Measurements from ENCODE around the gene C3orf18.

Gene C3orf18

DNA sequence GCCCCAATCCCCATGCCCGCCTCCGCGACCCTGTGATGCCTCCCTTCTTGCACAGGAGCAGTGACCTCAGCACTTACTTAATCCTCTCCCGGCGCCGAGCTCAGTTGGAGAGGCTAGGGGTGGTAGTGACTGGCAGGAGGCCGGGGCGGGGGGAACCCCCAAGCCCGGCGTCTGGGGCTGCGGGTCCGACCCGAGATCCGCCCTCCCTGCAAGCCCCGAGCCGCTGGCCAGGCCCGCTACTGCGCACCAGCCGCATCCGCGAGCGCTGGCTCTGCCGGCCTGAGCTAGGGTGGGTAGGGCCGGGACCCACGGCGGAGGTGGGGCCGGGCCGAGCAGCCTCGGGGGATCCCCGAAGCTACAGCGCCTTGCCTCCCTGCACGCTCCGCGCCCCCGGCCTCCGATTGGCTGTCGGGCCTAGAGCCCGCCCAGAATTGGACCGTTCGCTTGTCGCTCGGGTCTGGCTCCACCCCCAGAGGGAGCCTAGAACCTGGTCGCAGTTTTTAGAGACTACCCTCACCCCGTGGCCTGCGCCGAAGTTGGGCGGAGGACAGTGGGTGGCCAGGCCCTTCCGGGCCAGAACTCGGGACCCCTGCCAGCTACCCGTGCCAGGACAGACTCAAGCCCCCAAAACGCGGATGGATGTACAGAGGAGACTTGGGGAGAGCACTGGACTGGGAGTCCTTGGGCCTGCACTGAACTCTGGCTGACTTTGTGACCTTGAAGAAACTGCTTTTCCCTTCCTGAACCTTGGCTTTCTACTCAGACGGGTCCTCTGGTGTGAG, at the start of gene C3orf18:
TSS of gene C3orf18 (minus strand) at position 362 of the 782 bp plus-strand sequence. CDS start 2,048 bp downstream, outside the sequence.
- DNase-seq (ENCODE audit: low spot score), result peak; percentile 97

DNA sequence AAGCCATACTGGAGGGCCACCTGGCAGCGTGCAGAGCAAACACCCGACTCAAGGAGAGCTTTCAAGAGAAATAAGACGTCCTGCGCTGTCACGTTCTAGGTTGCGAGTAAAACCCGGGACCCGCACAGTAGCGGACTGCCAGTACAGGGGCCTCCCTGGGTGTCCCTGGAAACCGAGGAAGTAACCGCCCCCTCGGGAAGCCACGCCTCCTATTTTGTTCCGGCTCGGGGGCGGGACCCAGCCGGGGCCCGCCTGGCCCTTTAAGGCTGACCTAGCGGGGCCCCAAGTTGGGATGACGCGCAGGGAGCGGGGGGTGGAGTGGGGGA, 49.2 kb upstream of the C3orf18 start:
- peak; percentile 95 for DNase-seq (ENCODE audit: low spot score)

DNA sequence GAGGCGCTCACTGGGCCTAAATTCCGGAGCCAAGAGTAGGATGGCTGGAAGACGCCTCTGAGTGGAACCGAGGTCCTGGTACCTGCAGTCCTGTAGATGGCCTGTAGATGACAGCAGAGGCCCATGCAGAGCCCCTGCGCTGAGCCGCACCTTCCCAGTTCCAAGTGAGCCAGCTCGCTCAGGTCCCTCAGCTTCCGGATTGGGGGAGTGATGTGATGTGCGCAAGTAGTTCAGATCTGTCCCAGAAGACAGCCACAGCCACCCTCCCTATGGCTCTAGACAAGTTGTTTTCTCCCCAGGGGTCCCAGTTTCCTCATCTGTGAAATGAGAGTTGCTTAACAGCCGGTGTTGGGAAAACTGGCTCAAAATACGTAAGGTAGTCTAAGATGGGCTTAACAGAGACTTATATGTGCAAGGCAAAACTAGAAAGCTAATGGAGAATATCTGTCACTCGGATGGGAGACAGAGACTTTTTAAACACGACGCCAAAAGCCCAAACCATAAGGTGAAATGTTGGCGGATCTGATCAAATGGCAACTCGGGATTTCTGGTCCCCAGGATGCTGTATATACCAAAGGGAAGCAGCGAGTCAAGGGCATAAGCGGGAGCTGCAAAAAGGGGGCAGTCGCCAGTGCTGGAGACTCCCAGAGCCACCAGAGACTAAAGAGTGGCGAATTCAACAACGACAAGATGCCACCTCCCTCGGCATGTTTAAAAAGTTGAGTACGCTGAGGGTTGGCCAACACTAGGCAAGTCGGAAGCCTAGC, 48.6 kb upstream of the C3orf18 start:
- peak; percentile 86 for DNase-seq (ENCODE audit: low spot score)

DNA sequence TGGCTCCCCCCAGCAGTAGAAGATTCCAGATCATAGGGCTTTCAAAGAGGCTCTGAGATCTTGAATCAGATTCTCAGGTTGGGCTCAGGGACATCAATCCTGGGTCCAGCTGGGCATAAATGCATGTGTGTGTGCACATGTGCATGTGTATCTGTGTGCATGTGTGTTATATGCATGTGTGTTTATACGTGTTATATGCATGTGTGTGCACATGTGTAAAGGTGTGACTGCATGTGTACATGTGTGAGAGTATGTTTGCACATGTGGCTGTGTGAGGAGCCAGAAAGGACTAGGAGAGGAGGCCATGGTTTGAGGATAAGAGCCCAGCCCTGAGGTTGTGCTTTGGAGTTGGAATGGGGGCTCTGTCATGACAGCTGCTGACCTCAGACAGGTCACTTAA, 47.6 kb upstream of the C3orf18 start:
- no peak for DNase-seq (ENCODE audit: low spot score)

DNA sequence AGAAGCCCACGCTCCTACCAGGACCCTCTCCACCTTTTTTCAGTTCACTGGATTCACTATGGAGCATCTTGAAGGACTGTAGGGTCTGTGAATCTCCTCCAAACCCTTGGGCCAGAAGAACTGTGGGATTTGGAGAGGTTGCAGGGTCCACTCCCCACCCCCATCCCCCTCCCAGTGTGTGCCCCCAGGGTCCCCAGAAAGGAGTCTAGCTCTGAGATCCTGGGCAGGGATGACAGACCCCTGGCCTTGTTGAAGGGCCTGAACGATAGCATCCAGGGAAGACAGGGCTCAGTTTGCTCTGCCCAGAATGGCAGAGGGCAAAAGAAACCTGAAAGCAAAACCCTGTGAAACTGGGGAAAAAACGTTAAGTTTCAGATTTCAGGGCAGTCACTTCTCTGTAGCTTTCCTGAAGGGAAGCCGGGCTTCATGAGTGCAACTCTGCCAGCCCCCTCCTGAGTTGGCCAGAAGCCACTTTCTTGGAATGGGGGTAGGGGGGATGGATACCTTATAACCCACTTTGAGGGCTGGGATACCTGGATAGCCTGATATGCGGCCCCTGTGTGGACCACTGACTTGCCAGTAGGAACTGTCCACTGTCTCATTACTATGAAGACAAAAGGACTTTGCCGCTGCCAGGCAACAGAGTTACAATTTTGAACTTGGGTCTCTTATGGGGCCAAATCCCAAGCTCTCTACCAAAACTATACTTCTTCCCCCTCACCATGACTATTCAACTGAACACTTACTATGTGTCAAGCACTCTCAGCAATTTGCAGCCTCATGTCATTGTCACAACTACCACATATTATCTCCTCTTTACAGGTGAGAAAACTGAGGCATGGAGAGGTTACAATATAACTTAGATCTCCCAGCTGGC, 45.7 kb upstream of the C3orf18 start:
- peak; percentile 42 for DNase-seq (ENCODE audit: low spot score)

DNA sequence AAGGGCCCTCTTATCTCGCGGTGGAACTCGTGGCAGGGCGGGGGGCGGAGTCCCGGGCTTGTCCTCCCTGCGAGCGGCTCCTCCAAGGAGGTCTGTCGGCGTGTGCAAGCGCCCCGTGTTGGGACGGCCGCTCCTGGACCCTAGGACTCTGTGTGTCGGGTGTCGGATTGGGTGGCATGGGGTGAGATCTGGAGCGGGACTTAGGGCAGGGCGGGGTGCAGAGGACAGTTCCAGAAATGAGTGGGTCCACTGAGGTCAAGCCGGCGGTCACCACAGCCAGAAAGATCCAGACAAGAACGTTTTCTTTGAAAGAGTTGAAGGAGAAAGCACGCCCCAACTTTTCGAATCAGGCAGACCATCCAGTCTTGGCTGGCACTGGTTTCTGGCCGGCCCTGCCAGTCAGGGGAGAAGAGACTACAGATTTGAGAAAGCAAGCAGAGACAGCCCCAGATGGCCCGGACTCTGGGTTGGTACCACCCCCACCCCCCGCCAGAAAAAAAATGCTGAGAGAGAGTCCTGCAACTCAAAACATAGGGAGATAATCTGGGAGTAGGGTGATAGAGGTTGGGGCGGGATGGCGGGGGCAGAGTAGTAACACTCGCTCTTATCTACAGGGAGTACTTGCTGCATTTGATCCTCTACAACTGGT, 44.8 kb upstream of the C3orf18 start:
- DNase-seq (ENCODE audit: low spot score), result no peak

DNA sequence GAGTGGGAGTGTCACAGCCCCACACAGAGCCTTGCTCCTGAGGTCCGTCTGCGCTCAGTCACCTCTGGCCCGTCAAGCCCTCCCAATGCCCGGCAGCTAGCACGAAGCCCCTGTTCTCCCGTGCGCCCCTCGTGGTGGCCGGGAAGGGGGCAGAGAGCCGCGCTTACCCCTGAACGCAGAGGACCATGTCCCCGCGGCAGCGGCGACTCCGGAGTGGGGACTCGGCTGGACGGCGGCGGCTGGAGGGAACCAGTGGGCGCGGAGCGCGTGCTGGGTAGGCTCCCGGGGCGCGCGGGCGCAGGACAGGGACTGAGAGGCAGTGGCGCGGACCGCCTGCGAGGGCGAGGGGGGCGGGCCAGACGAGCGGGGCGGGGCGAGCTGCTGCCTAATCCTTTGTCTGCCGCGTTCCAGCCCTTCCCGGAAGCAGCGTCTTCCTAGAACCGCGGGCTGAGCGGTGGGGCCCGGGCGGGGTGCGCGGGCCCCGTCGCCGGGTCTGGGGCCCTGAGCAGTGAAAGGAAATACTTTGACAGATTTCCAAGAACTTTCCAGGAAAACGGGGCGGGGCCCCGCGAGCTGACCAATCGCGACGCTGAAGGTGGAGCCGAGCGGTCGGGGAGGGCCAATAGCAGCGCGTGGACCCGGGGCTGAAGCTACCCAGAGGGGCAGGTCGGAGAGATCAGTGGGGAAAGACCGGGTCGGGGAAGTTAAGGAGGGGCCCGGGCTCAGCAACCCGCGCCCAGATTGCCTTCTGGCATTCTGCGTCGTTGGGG, 44.1 kb upstream of the C3orf18 start, which contains the start of gene CISH:
TSS of gene CISH (minus strand) at position 311 of the 770 bp plus-strand sequence. CDS start at position 187, 124 bp downstream.
- DNase-seq (ENCODE audit: low spot score), result peak; percentile 100

DNA sequence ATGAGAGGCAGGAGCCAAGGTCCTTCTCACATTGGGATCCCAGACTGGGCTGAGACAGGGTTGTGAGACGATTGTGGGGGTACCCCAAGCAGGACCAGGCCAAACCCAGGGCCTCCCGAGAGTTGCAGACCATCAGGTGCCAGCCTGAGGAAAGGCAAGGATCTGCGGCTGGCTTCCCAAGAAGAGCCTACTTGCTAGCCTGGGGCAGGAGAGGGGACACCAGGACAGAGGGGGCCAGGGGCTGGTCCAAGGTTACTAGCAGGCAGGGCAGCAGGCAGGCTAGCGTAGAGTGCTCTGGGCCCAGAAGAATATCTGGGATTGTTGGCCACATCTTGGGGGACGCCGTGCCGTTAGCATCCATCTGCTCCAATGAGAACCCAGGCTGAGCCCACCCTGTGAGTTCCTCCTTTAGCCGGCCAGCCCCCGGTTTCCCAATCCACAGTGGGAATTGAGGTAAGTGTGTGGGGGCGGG, 43.5 kb upstream of the C3orf18 start:
- DNase-seq (ENCODE audit: low spot score), result no peak

DNA sequence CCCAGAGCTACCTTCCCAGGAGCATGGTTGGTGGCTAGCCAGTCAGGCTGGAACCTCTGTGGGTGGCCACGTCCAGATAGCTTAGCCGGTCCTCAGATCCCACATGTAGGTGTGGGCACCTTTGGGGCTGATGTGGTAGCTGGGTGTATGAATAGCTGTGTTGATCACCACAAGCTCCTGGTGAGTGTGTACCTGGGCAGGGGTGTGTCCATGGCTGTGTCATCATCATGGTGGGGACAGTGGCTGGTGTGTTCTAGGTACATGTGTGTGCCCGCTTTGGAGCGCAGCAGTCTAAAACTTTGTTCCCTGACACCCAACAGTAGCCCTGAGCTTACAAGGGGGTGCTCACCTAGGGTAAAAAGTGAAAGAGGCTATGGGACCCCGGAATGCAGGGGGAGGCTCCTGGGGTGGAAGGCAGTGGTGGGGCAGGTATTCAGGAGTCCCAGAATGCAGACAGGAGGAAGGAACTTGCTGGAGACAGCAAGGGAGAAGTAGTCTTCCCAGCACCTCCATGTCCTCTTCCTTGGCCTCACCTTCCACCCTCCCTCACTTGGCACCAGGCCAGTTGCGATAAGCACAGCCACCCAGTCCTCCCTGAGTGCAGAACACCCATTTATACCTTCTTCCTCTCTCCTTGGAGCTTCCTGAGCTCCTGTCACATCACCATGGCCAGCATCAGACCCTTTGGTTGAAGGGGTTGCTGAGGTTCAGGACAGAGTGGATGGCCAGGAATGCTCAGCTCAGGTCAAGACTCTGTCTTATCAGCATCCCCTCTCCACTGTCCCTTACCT, 42.8 kb upstream of the C3orf18 start:
- DNase-seq (ENCODE audit: low spot score), result peak; percentile 77

DNA sequence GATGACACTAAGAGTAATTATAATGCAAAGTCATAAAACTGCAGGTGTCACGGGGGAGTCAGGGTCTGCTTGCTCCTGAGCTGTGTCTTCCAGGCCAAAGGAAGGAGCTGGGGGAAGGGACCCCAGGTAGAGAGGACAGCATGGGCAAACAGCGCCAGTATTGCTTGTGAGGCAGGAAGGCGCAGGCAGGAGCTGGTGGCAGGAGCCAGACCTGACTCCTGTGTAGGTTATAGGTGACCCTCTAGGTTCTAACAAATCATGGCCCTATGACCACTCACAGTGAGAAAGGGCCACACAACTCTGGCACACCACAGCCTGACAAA, 42.2 kb upstream of the C3orf18 start:
- DNase-seq (ENCODE audit: low spot score), result no peak

DNA sequence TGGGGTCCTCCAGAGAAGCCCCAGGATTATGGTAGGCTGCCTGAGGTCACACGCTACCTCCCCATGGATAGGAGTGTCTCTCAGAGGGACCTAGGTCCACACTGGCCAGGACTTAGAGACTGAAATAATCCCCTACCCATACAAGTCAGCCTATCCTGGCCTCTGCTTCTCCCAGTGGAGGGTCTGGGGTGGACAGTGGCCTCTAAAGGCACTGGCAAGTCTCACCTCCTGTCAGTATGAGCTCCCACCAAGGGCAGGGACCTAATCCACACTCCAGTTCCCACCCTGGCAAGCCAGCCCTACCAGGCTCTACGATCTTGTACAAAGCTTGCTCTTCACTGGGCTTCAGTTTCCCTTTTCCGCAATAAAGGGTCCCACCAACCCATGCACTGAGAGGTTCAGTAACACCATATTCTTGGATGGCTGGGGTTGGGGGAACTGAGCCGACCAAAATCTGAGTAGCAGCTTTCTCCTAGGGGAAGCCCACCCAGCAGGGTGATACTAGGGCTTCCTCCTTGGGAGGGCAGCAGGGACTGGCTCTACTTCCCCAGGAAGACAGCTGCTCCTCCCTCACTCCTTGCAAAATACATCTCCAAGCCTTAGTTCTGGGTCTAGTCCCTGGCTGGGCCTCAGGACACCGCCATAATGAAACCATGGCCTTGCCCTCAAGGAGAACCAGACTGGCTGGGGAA, 41.7 kb upstream of the C3orf18 start:
- DNase-seq (ENCODE audit: low spot score), result no peak

DNA sequence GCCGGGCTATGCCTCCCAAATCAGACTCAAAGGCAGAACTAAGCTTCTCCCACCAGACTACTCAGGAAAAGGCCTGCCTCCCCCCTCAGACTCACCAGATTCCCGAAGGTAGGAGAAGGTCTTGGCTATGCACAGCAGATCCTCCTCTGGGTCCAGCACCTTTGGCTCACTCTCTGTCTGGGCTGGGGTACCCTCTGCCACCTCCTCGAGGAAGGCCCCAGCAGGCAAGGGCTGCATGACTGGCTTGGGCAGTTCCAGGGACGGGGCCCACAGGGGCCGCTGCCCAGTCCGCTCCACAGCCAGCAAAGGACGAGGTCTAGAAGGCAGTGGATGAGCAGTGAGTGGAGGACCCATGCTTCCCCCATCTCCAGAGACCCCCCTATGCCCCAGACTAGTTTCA, 40.7 kb upstream of the C3orf18 start:
- DNase-seq (ENCODE audit: low spot score), result no peak

DNA sequence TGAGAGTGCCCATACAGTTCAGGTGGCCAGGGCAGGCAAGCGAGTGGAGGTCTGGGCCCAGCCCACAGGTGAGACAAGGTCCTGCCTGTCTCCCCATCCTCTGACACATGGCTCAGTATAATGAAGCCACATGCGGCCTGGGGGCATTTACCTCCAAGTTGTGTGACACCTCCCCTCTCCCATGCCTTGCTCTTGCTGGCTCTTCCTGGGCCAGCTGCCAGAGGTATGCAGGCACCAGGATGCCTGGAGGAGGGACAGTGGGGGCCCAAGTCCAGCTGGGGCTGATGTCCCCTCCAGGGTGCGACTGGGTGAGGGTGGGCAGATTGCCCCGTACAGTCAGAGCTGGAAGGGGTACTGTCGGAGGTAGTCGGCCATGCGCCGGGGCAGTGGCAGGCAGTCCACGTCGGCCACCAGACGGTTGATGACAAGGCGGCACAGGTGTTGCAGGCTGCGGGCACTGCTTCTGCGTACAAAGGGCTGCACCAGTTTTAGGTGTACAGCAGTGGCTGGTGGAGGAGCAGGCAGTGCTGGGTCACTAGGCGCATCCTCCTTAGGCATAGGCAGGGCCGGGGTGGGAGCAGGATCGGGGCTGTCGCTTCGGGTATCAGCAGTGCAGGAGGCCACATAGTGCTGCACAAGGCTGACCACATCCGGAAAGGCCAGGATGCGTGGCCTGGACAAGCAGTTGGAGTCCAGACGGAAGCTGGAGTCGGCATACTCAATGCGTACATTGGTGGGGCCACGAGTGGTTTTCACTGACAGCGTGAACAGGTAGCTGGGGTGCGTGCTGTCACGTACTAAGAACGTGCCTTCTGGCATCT, 39.9 kb upstream of the C3orf18 start:
- no peak for DNase-seq (ENCODE audit: low spot score)

DNA sequence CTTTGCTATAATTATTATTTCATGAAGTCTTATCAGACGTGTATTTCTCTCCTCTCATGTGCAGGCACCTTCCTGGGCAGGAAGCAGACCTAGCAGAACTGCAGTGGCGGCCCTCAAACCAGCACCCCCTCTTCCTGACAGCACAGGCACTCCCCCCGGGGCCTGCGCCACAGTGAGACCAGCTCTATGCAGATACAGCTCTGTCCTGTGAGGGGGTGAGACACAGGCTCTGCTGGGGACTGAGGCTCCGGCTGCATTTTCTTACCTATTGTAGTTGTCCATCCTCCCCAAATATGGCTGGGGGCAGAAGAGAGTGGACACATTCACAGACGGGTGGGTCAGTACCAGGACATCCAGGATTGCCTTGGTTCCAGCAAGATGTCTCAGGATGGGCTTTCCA, 39.0 kb upstream of the C3orf18 start:
- peak; percentile 52 for DNase-seq (ENCODE audit: low spot score)

DNA sequence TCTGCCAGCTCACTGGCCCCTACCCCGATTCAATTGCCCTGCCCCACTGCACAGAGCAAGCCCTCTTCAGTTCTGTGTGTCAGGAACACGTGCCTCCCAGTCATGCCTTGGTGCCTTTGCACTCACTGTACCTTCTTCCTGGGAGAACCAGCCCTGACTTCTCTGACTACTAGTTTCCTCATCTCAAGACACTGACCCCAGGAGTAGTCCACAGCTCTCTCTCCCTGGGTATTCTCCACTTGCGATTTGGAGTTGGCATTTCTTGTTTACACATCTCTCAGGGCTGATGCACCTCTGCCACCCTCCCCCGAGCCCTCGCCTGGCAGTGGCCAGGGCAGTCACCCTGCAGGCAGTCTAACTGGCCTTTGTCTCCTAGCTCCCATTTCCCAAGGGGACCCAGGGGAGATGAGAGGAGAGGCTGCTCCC, 38.4 kb upstream of the C3orf18 start:
- no peak for DNase-seq (ENCODE audit: low spot score)

DNA sequence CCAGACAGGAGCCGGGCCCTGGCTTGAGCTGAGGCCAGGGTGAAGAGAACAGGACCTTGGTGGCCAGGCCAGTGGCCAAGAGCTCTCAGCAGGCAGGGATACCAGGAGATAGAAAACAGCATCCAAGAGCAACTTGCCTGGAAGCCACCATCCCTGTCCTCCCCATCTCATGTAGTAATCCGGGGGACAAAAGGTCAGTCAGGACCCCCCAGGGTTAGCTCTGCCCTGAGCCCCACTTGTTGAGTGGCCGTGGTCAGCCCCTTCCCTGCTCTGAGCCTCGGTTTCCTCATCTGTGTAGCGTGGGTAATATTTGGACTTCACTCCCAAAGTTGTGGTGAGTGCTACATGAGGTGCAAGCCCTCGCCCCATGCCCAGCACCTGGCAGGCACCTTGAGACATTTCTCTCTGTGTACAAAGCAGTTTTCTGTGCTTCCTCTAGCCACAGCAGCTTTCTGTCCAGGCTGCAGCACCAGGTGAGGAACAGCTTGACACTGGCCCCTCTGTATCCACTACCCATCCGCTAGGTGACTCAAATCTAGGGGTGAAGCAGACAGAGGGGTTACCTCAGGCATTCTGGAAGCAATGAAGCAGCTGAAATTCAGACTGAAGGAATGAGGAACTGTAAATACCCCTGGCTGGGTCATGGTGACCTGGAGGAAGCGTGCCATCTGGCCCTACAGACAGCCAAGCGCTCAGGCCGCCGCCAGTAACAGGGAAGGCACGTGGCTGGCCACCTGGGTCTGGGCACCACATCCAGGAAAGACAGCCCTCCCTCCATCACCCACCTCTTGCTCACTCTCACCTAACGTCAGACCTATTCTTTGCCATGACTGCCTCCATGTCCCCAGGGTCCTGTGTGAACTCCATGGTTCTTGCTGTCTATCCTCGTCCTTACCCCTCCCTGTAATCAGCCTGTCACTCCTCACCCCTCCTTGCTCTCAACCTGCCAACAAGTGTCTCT, 37.4 kb upstream of the C3orf18 start:
- no peak for DNase-seq (ENCODE audit: low spot score)

DNA sequence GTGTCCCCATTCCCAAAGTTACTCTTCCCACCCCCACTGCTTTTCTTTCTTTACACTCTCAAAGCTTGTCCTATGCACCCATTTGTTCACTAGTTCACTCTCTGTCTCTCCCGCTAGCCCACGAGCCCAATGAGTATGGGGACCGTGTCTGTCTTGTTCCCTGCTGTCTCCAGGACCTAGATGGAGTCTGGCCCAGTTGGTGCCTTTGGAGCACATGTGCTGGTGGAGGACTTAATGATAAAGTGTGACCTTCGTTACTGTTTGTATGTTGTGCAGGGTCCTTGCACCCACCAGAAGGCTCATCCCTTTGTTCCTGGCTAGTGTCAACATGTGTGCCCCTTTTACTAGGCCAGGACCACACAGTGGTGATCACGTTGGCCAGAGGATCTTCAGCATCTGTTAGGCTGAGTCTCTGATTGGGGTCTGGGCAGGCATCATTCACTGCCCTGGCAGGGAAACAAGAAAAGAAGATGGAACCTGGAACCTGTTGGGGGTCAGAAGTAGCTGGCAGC, 36.6 kb upstream of the C3orf18 start:
- DNase-seq (ENCODE audit: low spot score), result no peak
